Dedifferentiated amniotic fluid mesenchymal stem cell (primary cell): ENCODE data around the gene TBCA.

ENCODE experiments used
- DNase-seq: peaks from one replicate; pipeline ENCODE4 v3.0.0-alpha.2; 2016; ENCODE audit errors: extremely low spot score

TBCA gene, protein sequence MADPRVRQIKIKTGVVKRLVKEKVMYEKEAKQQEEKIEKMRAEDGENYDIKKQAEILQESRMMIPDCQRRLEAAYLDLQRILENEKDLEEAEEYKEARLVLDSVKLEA

DNA sequence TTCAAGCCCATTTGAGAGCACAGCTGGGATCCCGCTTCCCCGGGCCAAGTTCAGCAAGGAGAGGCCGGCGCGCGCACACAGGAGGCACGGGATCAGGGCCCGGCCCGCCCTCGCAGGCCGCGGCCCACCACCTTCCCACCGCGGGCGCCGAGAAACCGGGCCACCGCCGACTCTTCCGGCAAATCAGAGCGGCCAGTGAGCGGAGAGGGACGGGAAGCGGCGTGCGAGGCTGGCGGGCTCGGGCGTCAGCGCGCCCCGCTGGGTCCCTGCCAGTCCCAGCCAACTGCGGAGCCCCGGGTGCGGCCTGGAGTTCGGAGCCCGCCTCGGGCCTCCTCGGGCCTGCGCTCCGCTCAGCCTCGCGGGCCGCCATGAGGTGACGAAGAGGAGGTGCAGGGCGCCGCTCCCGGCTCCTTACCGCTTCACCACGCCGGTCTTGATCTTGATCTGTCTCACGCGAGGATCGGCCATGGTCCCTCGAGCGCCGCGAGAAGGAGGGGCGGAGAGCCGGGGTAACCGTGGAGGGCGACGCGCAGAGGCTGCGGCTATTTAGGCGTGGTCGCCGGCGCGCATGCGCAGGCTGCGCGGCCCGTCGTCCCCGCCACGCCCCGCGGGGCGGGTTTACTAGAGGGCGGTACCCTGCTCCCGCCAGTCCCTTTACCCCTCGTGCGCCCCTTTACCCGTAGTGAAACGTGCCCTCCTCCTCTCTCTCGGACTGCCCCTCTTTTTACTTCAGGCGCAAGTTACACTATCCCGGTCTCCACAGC, at the start of gene TBCA:
TSS of gene TBCA (minus strand) at position 550 of the 764 bp plus-strand sequence. CDS start at position 468, 82 bp downstream.
- peak; percentile 84 for DNase-seq

DNA sequence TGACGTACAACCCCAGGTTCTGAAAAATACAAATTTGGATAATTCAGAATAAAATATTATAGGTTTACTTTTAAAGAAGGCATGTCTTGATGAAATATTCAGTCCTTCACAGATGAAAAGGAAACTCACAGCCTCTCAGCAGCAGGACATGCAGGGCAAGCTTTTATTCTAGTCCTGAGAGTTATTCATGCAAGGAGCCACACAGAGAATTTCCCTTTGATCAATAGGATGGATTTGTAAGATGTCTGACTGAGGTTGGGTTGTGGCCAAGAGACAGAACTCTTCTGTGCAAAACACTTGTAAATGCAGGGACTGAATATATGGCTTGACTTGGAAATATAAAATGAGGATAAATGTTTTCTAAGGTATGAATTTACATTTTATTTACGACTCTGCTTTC, 48.8 kb upstream of the TBCA start:
- no peak for DNase-seq

DNA sequence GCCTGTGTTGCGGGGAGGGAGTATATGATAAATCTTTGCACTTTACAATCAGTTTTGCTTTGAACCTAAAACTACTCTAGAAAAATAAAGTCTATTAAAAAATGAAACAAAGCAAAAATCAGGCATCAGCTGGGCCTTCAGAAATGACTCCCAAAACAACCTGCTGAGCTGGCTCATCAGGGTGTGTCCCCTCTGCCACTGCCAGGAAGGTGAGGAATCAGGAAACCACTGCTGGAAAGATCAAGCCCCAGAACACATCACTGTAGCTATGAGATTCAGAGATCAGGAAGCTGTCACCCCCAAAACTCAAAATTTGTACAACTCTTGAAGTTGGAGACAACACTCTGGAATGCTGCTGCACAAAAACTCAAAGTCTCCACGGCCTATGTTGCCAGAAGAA, 40.5 kb upstream of the TBCA start:
- DNase-seq = no peak

DNA sequence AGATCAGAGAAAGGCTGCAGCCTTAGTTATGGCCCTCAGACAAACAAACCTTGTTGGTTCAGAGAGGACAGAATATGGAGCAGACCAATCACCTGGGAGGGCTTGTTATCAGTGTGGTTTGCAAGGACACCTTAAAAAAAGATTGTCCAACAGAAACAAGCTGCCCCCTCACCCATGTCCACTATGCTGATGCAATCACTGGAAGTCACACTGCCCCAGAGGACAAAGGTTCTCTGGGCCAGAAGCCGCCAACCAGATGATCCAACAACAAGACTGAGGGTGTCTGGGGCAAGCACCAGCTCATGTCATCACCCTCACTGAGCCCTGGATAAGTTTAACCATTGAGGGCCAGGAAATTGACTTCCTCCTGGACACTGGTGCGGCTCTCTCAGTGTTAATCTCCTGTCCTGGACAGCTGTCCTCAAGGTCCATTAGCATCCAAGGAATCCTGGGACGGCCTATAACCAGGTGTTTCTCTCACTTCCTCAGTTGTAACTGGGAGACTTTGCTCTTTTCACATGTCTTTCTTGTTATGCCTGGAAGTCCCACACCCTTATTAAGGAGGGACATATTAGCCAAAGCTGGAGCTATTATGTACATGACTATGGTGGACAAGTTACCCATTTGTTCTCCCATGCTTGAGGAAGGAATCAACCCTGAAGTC, 36.9 kb upstream of the TBCA start:
- no peak for DNase-seq

DNA sequence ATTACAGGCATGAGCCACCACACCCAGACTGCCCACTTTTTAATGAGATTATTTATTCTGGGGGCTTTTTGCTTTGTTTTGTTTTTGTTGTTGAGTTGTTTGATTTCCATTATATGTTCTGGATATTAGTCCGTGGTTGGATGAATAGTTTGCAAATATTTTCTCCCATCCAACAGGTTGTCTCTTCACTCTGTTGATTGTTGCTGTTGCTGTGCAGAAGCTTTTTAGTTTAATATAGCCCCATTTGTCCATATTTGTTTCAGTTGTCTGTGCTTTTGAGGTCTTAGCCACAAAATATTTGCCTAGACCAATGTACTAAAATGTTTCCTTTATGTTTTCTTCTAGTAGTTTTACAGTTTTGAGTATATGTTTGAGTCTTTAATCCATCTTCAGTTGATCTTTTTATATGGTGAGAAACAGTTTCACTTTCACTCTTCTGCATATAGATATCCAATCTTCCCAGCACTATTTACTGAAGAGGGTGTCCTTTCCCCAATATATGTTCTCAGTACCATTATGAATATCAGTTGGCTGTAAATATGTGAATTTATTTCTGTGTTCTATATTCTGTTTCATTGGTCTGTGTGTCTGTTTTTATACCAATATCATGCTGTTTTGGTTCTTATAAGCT, 30.2 kb upstream of the TBCA start:
- DNase-seq = no peak

DNA sequence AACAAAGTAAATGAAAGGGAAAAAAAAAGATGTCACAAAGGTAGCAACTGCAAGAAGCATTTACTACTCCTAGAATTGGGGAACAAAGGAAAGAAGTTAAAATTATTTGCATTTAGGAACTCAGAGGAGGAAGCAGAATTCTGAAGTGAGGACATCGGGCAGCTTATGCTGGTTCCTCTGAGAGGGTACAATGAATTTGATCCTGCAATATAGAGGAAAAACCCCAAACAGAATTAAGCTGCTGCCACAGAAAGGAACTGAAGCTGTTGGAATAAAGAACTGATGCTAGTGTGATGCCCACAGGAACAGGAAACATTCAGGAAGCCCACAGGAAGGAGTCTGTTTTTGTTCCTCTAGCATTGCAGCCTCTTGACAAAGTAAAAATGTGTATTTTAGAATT, 22.3 kb upstream of the TBCA start:
- no peak for DNase-seq

DNA sequence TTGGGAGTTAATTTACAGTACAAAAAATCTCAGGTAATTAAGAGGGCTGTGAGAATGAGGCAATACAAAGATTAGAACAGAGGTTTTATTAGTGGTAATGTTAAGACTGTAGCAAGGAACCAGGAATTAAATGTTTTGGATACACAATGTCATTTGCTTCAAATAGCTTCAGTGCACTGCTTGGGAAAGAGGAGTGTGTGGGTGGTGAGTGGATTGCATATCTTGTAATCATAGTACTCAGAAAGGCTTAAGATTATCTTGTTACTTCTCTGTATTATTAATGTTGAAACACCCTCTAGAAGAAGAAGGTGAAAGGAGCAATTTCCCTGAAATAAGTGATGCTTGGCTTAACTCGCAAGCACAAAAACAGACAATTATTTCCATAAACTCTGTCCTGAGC, 21.0 kb upstream of the TBCA start:
- no peak for DNase-seq

DNA sequence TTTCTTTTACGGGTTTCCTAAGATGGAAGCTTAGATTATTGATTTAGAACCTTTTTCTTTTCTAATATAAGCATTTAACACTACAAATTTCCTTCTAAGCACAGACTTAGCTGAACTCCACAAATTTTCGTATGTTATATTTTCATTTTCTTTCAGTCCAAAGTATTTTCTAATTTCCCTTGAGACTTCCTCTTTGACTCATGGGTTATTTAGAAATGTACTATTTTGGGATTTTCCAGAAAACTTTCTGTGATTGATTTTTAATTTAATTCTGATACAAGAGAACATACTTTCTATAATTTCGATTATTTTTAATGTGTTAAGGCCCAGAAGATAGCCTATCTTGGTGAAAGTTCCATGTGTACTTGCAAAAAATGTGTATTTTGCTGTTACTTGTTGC, 19.7 kb upstream of the TBCA start:
- no peak for DNase-seq

DNA sequence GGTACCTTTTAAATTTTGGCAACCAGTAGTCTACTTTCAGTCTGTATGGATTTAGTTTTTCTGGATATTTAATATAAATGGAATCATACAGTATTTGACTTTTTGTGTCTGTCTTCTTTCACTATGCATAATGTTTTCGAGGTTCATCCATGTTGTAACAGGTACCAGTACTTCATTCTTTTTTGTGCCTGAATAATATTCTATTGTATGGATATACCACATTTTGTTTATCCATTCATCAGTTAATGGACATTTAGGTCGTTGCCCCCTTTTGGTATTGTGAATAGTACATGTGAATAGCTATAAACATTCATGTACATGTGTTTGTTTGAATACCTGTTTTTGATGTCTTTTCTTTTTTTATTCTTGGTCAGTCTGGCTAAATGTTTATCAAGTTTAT, 19.1 kb upstream of the TBCA start:
- DNase-seq = no peak

DNA sequence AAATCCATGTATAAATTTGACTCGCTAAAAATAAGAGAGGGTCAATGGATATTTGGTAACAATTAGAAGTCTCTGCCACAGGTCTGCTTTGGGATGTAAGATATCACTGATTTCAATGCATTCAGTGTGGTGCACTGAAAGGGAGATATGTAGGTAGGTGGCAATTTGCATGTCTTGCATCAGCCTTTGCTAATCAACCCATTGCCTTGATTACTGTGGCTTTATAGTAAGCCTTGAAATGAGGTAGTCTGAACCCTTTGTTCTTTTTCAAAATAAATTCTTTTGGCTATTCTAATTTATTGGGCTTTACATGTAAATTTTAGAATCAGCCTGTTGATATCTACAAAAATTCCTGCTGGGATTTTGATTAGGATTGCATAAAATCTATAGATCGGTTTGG, 15.8 kb upstream of the TBCA start:
- no peak for DNase-seq

DNA sequence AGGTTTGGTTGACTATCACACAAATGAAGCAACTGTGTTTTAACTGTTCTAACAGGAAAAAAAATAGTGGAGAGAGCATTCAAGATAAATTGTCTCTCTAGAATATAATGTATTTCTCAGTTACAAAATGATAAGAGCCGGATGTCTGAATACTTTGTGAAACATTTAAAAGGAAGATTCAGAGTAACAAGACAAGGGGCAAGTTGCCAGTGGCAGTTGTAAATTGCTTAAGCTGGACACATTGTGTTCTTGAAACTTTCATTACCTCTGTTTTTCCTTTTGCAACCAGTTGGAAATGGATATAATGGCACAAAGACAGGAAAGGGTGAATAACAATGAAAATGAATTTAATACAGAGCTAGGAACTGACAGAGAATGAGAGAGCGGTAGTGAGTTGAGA, 15.2 kb upstream of the TBCA start:
- no peak for DNase-seq

DNA sequence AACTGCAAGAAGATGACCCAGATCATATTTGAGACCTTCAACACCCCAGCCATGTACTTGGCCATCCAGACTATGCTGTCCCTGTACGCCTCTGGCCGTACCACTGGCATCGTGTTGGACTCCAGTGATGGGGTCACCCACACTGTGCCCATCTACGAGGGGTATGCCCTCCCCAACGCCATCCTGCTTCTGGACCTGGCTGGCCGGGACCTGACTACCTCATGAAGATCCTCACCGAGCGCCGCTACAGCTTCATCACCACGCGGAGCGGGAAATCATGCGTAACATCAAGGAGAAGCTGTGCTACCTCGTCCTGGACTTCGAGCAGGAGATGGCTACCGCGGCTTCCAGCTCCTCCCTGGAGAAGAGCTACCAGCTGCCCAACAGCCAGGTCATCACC, 9.1 kb upstream of the TBCA start:
- no peak for DNase-seq

DNA sequence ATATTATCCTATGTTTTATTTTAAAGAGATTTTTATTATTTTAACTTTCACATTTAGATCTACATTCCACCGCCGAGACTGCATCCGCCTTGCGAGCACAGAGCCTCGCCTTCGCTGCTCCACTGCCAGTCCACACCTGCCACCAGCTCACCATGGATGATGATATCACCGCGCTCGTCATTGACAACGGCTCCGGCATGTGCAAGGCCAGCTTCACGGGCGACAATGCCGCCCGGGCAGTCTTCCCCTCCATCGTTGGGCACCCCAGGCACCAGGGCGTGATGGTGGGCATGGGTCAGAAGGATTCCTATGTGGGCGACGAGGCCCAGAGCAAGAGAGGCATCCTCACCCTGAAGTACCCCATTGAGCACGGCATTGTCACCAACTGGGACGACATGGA, 8.6 kb upstream of the TBCA start:
- DNase-seq = no peak

DNA sequence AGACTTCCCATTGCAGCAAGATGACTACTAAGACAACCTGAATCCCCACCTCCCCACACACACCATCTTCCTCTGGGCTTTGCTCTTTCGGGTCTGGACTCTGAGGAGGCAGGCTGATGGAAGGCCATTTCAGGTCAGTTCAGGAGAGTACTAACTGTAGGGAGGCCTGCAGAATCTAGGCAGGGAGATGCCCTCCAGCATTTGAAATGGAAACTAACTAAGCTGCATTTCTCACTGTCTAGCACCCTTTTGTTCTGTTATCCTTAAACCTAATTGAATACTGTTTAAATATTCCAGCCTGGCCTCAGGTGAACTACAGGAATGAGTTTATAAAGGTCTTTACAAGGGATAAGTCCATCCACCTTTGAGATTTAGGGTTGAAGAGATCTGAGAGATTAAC, 4.9 kb upstream of the TBCA start:
- no peak for DNase-seq

DNA sequence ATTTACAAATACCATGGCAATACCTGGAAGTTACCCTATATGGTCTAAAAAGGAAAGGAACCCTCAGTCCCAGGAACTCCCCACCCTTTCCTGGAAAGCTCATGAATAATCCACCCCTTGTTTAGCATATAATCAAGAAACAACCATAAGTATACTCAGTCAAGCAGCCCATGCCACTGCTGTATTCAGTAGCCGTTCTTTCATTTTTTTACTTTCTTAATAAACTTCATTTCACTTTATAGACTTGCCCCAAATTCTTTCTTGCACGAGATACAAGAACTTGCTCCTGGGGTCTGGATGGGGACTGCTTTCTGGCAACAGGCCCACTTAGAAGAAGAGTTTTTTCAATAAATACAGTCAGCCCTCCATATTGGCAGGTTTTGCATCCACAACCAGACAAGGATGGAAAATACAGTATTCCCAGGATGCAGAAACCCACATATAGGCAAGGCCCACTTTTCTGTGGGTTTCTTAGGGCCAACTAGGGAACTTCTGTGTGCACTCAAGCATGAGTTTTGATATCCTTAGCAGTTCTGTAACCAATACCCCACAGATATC, 2.8 kb upstream of the TBCA start:
- DNase-seq = no peak

DNA sequence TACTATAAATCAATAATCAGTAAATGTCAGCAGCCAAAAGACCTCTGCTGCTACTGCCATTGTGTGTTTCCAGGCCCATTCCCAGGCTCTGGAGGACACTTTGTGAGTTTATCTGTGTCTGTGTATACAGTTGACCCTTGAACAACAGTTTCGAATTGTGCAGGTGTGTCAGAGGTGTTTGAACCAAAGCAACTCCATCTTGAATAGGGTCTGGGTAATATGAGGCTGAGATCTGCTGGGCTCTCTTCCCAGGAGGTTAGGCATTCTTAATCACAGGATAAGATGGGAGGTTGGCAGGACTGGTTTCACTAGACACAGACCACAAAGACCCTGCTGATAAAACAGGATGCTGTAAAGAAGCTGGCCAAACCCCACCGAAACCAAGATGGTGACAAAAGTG, 2.3 kb upstream of the TBCA start:
- DNase-seq = no peak

DNA sequence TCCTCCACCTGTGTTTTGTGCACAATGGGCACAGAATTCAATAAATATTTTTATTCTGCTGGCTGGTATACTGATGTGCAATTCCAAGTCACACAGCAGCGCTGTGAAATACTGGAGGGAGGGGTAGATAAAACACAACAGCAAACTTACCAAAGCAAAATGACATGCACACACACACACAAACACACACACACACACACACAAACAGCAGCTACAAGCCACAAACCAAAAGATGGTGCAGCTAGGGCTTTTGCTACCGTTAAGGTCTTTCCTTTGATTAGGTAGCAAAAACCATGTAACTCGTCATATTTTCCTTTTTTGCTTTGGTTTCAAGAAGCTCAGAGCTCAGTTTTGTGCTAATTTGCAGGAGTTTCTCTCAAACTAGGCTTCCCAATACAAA, 1.8 kb upstream of the TBCA start:
- no peak for DNase-seq

DNA sequence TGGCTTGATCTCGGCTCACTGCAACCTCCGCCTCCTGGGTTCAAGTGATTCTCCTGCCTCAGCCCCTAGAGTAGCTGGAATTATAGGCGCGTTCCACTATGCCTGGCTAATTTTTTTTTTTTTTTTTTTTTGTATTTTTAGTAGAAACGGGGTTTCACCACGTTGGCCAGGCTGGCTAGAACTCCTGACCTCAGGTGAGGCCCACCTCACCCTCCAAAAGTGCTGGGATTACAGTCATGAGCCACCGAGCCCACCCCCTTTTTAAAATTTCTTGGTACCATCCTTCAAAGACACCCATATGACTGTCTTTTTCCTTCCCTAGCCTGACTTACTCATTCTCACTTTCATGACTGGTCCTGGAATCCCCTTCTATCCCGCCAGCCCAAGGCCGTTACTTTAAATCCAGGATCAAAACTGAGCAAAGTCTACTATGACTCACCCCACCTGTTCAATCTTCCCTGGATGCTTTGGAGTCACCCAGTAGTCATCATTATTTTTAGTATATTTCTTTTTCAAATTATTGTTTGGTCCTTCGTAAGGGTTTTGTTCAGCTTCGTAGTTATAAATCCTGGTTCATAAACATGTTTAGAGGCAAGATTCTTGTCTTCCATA, 1.2 kb upstream of the TBCA start:
- DNase-seq = no peak

DNA sequence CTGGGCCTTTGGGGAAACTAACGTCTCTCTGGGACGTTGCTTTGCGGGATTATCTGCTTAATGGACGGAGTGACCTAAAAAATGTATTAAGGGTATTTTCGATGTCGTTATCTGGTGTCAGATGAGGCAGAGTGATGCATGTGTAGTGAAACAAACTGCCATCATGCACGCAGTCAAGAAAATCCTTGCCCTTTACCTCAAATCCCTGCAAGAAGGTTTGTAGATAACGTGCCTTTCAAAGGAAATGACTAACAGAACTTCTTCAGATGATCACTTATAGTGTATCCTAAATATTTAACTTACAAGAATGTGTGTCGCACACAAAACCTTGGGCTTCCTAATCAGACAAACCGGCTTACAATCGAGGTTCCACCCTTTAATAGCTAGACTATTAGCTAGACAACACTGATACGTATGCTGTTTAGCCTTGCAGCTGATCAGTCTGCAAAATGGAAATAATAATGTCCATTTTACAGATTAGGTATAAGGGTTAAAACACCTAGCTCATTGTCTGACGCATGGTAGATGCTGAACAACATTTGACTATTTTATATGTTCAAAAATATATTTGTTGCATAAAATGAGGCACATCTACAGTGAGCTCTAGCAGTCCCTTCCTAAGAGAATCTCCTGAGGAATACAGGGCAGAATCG, 541 bp upstream of the TBCA start:
- no peak for DNase-seq

DNA sequence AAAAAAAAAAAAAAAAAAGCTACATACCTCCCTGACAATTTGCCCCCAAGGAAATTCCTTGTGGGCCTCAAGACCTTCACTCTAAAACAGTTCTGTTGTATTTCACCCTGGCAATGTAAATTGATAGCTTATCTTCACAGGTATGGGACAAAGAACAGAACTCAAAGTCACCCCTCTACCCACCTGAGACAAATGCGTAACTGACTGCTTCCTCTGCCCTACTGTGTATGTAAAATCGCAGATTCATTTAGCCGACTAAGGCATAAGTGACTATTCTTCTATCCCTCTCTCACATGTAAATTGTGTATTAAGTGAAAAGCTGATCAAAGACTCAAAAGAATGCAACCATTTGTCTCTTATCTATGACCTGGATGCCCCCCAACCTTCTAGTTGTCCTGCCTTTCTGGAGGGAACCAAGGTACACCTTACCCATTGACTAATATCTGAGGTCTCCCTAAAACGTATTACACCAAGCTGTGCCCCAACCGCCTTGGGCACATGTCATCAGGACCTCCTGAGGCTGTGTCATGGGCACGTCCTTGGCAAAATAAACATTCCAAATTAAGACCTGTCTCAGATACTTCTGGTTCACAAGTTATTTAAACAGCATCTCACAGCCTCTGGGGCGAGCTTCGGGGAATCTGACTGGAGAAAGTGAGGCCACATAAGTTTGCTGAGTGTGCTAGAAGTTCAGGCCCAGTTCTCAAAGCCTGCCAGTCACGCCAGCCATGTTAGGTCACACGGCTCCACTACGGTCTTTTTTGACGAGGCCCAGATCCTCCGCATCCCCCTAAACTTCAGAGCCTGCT, 954 bp downstream of the TBCA start:
- peak; percentile 41 for DNase-seq

DNA sequence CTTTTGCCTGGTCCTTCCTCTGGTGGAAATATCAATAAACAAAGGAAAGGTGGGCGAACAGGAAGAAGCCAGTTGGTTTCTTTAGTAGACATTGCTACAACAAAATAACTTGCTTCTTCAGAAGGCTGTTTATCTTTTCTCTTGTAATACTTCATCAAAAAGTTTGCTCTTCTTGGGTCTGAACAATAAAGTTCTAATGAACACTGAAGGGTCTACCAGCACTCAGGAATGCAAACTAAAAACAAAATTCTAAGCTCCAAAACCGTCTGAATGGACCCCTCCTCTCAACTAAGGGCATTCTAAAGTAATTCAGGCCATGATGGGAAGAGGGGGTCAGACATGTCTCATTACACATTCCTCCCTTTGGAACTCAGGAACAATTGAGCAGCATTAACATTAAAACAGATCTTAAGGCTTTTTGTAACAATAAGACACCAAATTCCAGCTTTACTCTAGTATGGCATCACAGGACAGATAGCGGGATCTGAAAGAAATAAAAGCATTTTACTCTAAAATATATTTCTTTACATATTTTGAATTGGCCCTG, 2.3 kb downstream of the TBCA start:
- DNase-seq = no peak
